Esophagus mucosa (tissue), 1 donor: Measurements from ENCODE around the gene BTBD18. TPM values are rescaled to one million over a fixed set of nuclear protein-coding genes. Genes with fewer than 3 reads are reported as not detected.

ENCODE experiments used
- ATAC-seq: fragments of 200-7000 bp; cut with Tn5 transposase; one replicate; pipeline ENCODE4 v1.9.1; 2020
- total RNA-seq: library from RNA; stranded (reverse); gene quantifications from one replicate; pipeline ENCODE4 v1.2.4, GENCODE V29; 2023
- donor health status: DM: yes; HTN: yes; CAD: no.

BTBD18 gene
- total RNA-seq, 1 donor from 2014 or later = not detected

DNA sequence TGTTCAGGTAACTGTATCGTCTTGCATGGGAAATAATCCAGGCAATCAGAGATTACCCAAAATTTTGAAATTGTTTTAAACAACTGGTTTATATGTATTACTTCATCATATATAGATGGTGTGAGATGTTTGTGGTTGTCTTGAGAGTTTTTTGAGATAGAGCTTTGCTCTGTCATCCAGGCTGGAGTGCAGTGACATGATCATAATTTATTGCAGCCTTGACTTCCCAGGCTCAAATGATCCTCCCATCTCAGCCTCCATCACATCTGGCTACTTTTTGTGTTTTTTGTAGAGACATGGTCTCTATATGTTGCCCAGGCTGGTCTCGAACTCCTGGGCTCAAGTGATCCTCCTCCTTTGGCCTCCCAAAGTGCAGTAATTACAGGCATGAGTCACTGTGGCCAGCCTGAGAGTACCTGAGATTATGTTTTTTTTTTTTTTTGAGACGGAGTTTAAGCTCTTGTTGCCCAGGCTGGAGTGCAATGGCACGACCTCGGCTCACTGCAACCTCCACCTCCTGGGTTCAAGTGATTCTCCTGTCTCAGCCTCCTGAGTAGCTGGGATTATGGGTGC lies 21.5 kb upstream of the BTBD18 start:
- no peak for ATAC-seq

DNA sequence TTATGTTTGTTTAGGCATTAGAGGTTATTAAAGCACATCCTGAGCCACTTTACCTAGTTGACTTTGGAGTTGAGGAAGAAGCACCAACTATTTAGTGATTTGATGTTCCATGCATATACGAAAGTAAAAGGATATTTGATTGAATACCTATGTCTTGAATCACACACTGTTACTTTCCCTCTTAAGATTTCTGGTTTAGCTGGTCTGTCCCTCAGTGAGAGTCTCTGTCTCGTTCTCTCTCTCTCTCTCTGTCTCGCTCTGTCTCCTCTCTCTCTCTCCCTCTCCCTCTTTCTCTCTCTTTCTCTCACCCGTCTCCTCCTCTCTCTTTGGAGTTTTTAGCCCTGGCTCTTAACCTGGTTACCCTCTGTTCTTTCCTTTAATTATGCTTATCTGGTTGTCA lies 20.9 kb upstream of the BTBD18 start:
- ATAC-seq = peak; percentile 72

DNA sequence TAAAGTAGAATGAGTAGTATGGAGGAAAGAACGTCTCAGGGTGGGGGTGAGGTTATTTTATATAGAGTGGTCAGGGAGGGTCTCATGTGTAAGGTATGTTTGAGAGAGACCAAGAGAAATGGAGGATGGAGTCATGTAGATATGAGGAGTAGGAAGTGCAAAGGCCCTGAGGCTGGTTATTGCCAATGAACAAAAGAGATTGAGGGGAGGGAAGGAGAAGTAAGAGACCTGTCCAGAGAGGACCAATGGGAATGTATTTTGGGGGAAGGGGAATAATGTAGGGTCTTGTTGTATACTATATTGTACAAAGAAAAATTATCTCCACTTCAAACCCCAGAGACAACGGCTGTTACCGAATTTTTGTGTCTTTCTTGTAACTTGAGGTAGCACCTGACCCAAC lies 19.7 kb upstream of the BTBD18 start:
- no peak for ATAC-seq

DNA sequence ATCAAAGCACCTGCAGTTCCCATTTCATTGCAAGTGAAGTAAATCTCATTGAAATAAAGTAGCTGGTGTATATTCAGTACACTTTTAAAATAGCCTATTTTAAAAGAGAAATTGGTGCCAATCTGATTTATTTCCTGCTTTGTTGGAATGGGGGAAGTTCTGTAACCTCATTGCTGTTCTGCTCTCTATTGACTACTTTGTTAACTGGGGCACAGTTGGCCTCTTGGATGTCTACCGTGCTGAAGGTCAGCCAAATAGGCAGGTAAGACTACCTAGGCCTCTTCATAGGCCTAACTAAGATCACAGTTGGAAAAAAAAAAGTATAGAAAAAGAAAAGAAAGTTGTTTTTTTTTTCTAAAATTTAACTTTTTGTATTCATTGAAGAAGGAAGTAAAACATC lies 19.2 kb upstream of the BTBD18 start:
- no peak for ATAC-seq

DNA sequence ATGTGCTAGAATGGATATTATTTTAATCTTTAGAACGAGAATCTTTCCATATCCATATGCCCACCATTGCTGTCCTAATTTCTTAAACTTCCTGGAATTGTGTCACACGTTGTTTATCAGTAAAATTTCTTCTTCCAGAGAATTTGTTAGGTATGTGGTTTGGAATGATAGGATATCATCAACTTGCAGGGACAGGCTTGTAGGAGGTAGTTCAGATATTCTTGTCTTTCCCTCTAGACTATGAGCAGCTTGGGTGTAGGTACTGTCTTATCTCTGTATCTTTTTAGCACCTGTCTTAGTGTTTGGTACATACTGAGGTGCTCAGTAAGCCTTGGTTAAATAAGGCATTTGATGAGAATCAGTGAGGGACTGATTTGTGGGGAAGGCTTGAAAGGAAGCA lies 13.4 kb upstream of the BTBD18 start:
- ATAC-seq = no peak

DNA sequence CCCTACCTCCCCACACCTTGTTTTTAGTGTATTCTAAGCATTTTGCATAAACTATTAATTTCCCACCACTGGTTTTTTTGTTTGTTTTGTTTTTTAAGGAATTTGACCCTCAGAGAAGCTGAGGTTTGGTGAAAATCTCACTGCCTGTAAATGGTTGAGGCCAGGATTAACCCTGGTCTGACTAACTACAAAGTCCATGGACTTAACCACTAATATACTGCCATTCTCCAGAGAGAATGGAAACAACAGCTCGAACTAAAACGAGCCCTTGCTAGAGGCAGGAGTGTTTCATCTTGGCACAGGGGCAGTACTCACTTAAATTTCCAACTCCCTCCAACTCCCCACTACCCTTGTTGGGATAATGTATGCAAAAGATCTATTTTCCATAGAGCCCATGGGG lies 12.9 kb upstream of the BTBD18 start:
- ATAC-seq = no peak

DNA sequence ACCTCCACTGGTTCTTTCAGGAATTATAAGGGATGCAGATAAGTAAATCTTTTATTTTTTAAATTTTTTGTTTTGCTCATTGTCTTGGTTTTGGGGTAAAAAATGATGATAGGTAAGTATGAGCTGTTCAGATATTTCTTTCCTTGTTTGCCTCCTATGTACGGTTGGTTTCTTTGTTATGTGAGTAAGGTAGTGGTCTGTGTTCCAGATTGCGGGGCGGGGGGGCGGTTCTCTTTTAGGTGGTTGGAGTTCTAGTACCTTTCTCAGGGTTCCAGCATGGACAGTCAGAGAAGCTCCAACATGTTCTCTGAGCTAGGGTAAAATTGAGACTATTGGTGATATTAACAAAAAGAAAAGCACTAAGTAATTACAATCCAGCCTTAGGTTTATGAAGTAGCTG lies 12.4 kb upstream of the BTBD18 start:
- no peak for ATAC-seq

DNA sequence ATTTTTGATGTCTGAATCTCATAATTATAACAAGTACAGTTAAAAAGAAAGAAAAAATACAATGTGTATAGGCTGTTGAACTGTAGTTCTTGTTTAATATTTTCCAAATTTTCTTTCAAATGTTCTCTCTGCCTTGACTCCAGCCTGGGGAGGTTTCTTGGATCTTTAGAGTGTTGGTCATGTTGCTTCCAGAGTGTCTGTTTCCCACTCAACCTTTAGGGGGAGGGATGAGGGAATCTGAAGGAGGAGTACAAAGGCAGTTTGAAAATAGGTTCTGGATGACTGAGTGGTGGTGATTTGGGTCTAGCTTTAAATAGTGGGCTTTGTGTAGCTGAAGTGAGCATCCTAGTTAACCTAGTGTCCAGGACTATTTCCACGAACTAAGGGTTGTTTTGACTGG lies 11.9 kb upstream of the BTBD18 start:
- peak; percentile 56 for ATAC-seq

DNA sequence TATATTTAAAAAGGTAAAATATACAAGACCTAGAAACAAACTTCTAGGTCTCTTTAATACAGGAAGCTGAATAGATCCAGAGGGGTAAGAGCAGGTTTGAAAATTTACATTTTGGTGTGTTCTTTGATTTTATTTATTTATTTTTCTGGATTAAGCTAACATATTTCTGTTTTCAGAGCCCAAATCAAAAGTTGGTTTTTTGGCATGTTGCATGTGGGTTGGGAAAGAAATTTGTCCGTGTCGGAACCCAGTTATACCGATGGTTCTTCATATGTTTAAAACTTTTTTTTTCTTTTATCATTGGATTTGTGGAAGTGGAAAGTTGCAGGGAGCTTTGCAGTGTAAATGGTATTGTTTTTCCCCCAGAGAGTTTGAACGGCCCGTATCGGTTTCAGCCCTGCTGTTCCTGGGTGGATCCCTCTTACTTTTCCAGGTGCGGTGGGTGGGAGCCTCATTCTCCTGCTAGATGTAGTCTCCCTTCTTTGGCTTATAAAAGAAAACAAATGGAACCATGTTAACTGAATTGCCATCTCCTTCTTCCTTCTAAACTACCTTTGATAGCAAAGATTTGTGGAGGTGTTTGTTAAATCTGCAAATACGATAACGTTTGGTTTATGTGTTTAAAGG lies 10.7 kb upstream of the BTBD18 start:
- peak; percentile 24 for ATAC-seq

DNA sequence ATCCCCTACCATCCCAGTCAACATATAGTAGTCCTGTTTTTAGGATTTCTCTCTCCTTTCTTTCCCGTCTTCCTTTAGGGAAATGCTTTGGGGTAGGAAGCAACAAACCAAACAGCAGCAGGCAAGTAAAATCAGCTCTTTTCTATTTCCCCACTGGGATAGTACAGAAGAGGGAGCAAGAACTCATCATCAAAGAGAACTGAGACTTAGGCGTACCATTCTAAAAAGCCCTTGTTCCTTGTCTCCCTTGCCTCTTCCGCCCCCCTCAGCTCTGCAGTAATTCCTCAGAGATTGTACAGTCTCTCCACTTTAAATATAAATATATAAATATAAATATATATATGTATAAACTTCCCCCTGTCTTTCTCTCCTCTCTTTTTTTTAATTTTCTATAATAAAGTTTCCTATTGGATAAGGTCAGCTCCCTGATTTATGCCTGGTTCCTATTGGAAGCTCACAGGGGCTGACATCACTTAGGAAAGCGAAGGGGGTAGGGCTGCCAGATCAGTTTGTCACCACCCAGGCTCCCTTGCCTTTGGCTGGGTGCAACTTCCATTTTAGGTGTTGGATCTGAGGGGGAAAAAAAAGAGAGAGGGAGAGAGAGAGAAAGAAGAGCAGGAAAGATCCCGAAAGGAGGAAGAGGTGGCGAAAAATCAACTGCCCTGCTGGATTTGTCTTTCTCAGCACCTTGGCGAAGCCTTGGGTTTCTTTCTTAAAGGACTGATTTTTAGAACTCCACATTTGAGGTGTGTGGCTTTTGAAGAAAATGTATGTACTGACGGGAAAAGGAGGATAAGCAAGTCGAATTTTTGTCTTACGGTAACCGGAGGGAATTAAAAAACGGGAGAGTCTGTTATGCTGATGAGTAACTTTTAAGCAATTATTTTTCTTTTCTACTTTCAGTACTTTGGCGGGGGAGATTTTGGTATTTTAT lies 9.9 kb upstream of the BTBD18 start, which contains the start of gene CTNND1:
Gene CTNND1 (plus strand): TSS at position 502 of the 934 bp plus-strand sequence. CDS start 29,677 bp downstream, outside the sequence.
- ATAC-seq = peak; percentile 98

DNA sequence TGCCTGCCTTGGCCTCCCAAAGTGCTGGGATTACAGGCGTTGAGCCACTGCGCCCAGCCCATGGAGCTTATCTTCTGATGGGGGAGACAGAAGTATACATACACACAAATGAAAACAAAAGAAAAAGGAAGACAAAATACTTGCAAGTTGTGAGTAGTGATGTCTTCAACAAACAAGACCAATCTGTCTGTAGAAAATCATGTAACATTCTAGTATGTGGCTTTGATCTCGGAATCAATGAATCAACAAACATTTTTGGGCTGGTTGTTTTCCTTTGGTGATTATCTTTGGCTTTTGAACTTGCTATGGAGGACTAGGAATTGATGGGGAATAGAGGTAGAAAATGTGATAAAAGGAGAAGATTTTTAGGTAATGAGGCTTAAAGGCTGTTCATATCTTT lies 6.6 kb upstream of the BTBD18 start:
- no peak for ATAC-seq

DNA sequence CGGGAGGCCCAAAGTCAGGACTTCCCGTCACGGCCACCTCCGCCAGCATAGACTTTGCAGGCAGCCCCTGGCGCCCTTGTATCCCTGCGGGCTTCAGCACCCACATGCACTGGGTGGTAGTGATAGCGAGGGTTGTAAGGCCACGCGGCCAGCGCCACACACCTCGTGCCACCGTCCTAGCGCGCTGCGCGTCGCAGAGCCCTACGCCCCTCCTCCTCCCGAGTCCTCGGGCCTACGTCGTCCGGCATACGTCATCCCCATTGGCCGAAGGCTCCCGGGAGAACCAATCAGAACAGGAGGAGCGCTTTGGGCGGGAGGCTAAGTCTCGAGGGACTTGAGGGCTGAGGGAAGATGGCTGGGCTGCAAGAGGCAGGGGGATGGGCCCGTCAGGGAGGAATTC lies 1.3 kb upstream of the BTBD18 start:
- peak; percentile 20 for ATAC-seq

DNA sequence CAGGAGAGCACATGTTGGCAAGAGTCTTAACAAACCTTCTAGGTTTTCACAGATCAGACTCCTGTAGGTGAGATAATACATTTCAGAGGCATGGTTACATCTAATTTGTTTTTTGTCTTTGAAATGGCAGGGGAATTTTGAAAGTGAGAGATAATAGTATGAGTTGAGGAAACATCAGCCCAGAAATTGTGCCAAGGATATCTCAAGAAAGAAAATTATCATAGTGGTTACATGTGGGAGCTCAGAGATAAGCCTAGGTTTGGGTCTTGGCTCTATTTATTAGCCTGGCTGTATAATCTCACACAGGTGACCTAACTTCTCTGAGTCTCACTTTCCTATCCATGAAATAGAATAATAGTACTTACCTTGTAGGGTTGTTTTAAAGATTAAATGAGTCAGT lies 443 bp downstream of the BTBD18 start:
- peak; percentile 36 for ATAC-seq

DNA sequence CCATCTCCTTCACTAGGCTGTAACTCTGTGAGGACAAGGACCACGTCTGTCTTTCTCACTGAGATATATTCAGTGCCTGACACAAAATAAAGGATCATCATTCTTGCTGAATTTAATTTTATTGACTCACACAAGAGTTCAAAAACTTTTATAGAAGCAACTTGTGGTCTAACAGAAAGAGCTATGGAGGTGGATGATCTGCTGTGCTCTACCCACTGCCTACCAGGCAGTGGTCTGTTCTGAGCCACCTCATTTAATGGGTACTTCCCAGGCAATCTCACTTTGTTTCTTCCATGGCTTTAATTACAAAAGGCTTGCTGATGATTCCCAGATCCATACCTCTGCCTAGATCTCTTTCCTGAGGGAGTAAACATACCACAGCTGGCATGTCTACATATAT lies 4.7 kb downstream of the BTBD18 start:
- no peak for ATAC-seq

DNA sequence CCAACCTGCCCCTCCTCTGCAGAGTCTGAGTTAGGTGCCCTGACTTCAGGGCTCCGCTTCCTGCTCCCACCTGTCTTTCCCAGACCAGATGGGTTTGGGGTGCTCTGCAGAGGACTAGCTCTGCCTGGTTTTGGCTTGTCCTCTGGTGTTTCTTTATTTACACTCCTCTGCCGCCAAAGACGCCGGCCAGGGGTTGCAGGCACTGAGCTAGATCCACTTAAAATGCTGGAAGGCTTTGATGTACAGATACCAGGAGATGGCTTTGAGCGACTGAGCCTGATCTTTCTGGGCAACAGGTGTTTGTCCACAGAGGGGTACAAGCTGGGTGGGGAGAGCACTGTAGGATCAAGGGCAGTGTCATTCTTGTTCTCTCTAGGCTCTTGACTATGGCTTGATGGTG lies 6.4 kb downstream of the BTBD18 start:
- ATAC-seq = no peak

DNA sequence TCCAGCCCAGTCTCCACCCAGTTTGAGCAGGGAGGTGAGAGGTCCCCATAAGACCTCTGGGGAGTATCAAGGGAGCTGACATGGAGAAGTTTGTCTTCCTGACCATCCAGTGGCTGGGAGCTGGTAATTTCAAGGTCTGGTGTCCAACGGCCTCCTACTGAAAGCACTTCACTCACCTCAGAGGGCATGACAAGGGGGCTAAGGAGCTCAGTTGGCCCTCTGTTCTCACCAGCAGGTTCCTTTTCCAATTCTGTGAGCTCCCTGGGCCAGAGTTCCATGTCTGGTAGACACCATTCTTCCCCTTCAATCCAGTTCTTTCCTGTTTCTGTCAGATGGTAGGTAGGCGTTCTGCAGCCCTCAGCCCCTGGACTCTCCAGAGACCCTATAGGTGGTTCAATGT lies 7.3 kb downstream of the BTBD18 start:
- ATAC-seq = no peak

DNA sequence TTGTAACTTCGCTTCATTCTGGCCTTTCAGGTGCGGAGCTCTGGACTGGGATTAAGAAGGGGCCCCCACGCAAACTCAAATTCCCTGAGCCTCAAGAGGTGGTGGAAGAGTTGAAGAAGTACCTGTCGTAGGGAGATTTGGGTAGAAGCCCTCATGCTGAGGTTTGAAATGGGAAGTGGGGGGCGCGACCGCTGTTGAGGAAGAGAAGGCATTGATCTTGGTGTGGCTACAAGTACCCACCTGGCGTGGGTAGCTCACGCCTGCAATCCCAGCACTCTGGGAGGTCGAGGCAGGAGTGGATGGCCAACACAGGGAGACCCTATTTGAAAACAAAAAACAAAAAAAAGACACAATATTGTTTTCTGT lies 9.5 kb downstream of the BTBD18 start:
- no peak for ATAC-seq

DNA sequence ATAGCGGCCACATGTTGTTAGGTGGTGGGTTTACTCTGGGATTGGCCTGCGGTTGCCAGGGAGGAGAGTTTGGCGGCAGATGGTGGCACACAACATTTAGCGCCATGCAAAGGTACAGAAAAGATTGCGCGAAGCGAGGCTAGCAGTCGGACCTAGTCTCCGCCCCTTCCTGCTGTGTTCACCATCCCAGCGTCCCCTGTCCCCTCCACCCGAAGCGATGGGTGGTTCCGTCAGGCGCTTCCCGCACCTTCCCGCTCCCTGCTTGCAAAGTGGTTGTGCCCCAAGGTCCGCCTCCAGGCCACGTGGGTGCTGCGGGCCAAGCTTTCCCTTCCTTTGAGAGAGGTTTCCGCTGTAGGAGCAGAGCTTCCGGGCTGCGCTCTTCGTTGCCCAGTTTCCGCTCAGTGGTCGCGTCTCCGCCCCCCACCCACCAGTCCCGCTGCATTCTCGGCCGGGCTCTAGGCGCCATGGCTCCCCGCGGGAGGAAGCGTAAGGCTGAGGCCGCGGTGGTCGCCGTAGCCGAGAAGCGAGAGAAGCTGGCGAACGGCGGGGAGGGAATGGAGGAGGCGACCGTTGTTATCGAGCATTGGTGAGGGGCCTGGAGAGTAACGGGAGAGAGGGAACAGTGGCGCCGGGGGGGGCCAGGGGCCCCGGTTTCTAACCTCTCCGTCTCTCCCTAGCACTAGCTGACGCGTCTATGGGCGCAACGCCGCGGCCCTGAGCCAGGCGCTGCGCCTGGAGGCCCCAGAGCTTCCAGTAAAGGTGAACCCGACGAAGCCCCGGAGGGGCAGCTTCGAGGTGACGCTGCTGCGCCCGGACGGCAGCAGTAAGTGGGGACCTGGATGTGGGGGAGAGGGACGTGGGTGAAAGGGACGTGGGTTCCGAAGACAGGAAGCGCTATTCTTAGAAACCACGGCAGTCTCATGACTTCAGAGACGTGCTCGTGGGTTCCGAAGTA lies 10.2 kb downstream of the BTBD18 start, which contains the start of gene SELENOH:
Gene SELENOH (plus strand): TSS at position 360 of the 955 bp plus-strand sequence. CDS start 105 bp downstream, at position 465.
- peak; percentile 99 for ATAC-seq

DNA sequence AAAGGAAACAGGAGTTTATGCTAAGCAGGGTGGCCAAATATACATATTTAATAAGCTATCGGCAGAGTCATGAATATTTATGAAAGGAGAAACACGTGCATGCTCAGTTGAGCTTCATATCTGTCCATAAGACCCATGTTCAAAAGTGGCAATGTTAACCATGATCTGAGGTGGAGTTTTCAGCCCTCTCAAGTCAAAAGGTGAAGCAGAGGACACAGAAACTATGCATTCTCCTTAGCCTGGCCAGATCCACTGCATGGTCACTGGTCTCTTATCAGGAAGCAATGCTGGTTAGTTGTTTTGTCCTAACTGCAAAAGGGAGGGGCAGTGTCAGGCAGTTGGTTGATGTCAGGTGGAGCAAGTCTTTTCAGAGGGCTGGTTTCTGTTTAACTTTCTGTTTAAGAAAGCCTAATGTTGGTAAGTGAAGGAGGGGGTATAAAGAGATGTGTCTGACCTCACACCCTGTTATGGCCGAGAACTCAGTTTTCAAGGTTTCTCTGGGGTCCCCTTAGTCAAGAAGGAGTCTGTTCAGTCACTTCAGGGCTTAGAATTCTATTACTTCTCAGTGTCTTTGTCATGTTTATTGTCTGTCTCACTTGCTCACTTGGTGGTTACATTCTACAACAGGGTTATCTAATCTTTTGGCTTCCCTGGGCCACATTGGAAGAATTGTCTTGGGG lies 15.9 kb downstream of the BTBD18 start:
- ATAC-seq = peak; percentile 51

DNA sequence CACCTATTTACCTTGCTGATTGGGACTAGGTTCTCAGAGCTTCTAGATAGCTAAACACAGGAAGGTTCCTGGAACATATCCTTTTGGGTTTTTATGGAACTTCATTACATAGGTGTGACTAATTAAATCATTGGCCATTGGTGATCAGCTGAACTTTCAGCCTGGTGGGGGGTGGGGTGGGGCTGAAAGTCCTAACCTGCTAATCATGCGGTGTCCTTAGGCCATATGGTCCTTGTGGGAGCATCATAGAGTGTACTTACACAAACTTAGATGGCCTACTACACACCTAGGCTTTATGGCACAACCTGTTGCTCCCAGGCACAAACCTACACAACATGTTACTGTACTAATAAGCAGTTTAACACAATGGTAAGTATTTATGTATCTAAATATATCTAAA lies 19.0 kb downstream of the BTBD18 start:
- ATAC-seq = no peak

DNA sequence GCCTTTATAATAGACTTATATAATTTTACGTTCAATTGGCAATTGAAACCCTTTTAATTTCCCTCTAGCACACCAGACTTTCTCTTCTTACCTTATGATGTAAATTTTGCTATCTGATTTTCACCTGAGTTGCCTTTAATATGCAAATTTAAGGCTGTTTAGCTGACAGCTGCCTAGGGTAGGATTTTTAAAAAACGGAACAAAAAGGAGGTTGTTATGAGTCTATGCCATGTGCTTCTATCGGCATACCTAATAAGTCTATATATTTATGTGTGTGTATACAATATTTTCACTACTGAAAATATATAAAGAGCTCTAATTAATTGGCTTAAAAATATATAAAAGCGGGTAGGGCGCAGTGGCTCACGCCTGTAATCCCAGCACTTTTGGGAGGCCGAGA lies 22.1 kb downstream of the BTBD18 start:
- no peak for ATAC-seq

DNA sequence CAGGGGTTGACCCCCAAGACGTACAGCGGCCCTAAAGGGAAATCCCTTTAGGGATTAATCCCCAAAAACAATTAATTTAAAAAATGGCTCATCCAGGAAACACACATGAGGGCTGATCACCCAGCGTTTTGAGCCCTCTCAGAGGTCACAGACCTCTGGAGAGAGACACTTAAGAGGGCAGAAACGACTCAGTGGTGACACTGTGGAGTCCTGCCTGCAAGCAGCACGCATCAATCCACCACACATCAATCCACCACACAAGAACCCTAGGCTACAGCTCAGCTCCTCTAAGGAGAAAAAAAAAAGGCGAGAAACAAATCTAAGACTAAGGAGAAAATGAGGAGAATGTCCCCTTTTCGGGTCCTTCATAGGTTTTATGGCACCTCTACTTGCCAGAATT lies 22.8 kb downstream of the BTBD18 start:
- ATAC-seq = no peak
